Bronchial epithelial cell (primary cell): ENCODE data around the gene FADD. TPM values are rescaled to one million over a fixed set of nuclear protein-coding genes. Genes with fewer than 3 reads are reported as not detected.

Experiments
- DNase-seq: peaks from one replicate; pipeline ENCODE4 v3.0.0-alpha.2; 2010; ENCODE audit warnings: low read depth
- FAIRE-seq: peaks from 2 replicates; lab custom pipeline; 2011; peaks lifted over from hg19 to GRCh38; lab: Jason Lieb, UNC
- H3K27me3 ChIP-seq: 2 replicates; pipeline ENCODE4 v1.5.1; 2011; ENCODE audit warnings: low read length; ENCODE audit not compliant: control insufficient read depth, insufficient read depth
- H3K36me3 ChIP-seq: 2 replicates; pipeline ENCODE4 v1.5.1; 2011; ENCODE audit warnings: low read length; ENCODE audit not compliant: control insufficient read depth, insufficient read depth
- H3K4me3 ChIP-seq: 2 replicates; pipeline ENCODE4 v1.5.1; 2011; ENCODE audit warnings: mild to moderate bottlenecking, low read depth, low read length, control low read depth
- CTCF ChIP-seq: IDR thresholded peaks from 2 replicates; pipeline ENCODE4 v1.5.1; 2011; ENCODE audit warnings: mild to moderate bottlenecking, moderate library complexity, low read length, control low read depth, inconsistent platforms; ENCODE audit not compliant: insufficient read depth, severe bottlenecking
- total RNA-seq: library from RNA; depleted of rRNA; stranded (reverse); fragments of >200 nt; gene quantifications from 2 replicates; pipeline ENCODE4 v1.2.1, GENCODE V29; 2014

FADD gene
- total RNA-seq, 1 donor from 2014 or later, result 52.1 TPM

GRCh38 chr11:70183032-70183431 lies 20.1 kb upstream of the FADD start:
- Histone ChIP-seq H3K27me3 (no peaks in the 10 kb centered on the region), H3K4me3 (no peak overlapping the region), H3K36me3 (no peaks in the 10 kb centered on the region)
- DNase-seq, result no peak
- no peak for FAIRE-seq
- no peak for TF ChIP-seq CTCF

GRCh38 chr11:70183483-70184176 lies 19.5 kb upstream of the FADD start:
- FAIRE-seq, result no peak
- TF ChIP-seq CTCF, result no peak
- Histone ChIP-seq H3K27me3 (no peaks in the 10 kb centered on the region), H3K36me3 (no peaks in the 10 kb centered on the region), H3K4me3 (no peak overlapping the region)
- DNase-seq, result no peak

GRCh38 chr11:70184396-70184795 lies 18.7 kb upstream of the FADD start:
- FAIRE-seq (no peak), DNase-seq (no peak)
- TF ChIP-seq CTCF, result no peak
- Histone ChIP-seq H3K4me3 (no peak overlapping the region), H3K27me3 (no peaks in the 10 kb centered on the region), H3K36me3 (no peaks in the 10 kb centered on the region)

- no peak for FAIRE-seq
- no peaks in the 10 kb centered on the region for H3K36me3 ChIP-seq
These were observed 17.6 kb upstream of the FADD start for GRCh38 chr11:70185348-70186055.

GRCh38 chr11:70186420-70186819 lies 16.7 kb upstream of the FADD start:
- no peaks in the 10 kb centered on the region for H3K36me3 ChIP-seq
- FAIRE-seq, result no peak
- no peak for DNase-seq
- no peak overlapping the region for H3K4me3 ChIP-seq
- TF ChIP-seq CTCF, result no peak
- H3K27me3 ChIP-seq, result no peaks in the 10 kb centered on the region

More at GRCh38 chr11:70185348-70186055, 17.6 kb upstream of the FADD start:
- Histone ChIP-seq H3K4me3 (no peak overlapping the region), H3K27me3 (no peaks in the 10 kb centered on the region)
- no peak for DNase-seq
- TF ChIP-seq CTCF, result no peak

GRCh38 chr11:70186936-70187335 lies 16.2 kb upstream of the FADD start:
- Histone ChIP-seq H3K4me3 (no peak overlapping the region), H3K27me3 (no peaks in the 10 kb centered on the region), H3K36me3 (no peaks in the 10 kb centered on the region)
- FAIRE-seq, result no peak
- no peak for DNase-seq
- TF ChIP-seq CTCF, result no peak
